Naive thymus-derived CD4-positive, alpha-beta T cell (primary cell): ENCODE measurements around the gene SLC22A23. TPM values are rescaled to one million over a fixed set of nuclear protein-coding genes. Genes with fewer than 3 reads are reported as not detected.

Source experiments
- ATAC-seq: fragments of 150-1000 bp; cut with Tn5 transposase; 2 replicates; pipeline ENCODE4 v1.10.0; 2021; ENCODE audit warnings: mild to moderate bottlenecking, moderate library complexity
- CTCF ChIA-PET: fragments of 350-600 bp; sonication (Branson Sonifier 250); formaldehyde crosslinking; loops from one replicate; lab custom pipeline; 2021; ENCODE audit warnings: antibody characterized with exemption; lab: Charles Lee
- POLR2A ChIA-PET: fragments of 350-600 bp; sonication (Branson Sonifier 250); formaldehyde crosslinking; loops from one replicate; lab custom pipeline; 2021; ENCODE audit warnings: antibody characterized with exemption, inconsistent platforms; lab: Charles Lee
- DNase-seq, 9 donors: peaks; one replicate each; pipeline versions ENCODE4 v3.0.0 to v3.0.0-alpha.2; 2020 to 2022; ENCODE audit warnings: mixed read lengths in 1 of 9
- H3K27ac ChIP-seq: one replicate; pipeline ENCODE4 v1.7.0; 2013; ENCODE audit warnings: mild to moderate bottlenecking, low read depth, low read length, moderate library complexity
- H3K27me3 ChIP-seq, 2 donors: one replicate each; pipeline ENCODE4 v1.7.0; 2013; ENCODE audit warnings: low read length in 2 of 2, mild to moderate bottlenecking in 2 of 2, moderate library complexity in 2 of 2; ENCODE audit not compliant: control insufficient read depth in 2 of 2, insufficient read depth in 2 of 2
- H3K36me3 ChIP-seq, 3 experiments: 1 replicate in 2 of 3; 2 replicates in 1 of 3; pipeline ENCODE4 v1.7.0; 2013; ENCODE audit warnings: low read length in 3 of 3, mild to moderate bottlenecking in 3 of 3, moderate library complexity in 1 of 3; ENCODE audit not compliant: insufficient read depth in 3 of 3, control insufficient read depth in 2 of 3
- H3K4me1 ChIP-seq, 2 donors: one replicate each; pipeline ENCODE4 v1.7.0; 2013; ENCODE audit warnings: low read length in 2 of 2, mild to moderate bottlenecking in 2 of 2, moderate library complexity in 1 of 2; ENCODE audit not compliant: control insufficient read depth in 2 of 2, insufficient read depth in 2 of 2
- H3K4me3 ChIP-seq: 2 replicates; pipeline ENCODE4 v1.7.0; 2013; ENCODE audit warnings: mild to moderate bottlenecking, low read length
- H3K9me3 ChIP-seq, 3 experiments: 1 replicate in 2 of 3; 2 replicates in 1 of 3; pipeline ENCODE4 v1.7.0; 2013; ENCODE audit warnings: low read length in 3 of 3; ENCODE audit not compliant: control insufficient read depth in 2 of 3
- H3K27ac Mint-ChIP-seq, 9 donors: one replicate each; pipeline ENCODE4 v1.8.0; 2020 to 2022; ENCODE audit warnings: mixed read lengths in 9 of 9, mild to moderate bottlenecking in 8 of 9, moderate library complexity in 5 of 9, inconsistent platforms in 2 of 9
- H3K27me3 Mint-ChIP-seq, 5 donors: one replicate each; pipeline ENCODE4 v1.8.0; 2021 to 2022; ENCODE audit warnings: mixed read lengths in 5 of 5, mild to moderate bottlenecking in 1 of 5
- H3K36me3 Mint-ChIP-seq, 5 donors: one replicate each; pipeline ENCODE4 v1.8.0; 2020 to 2022; ENCODE audit warnings: mixed read lengths in 5 of 5, mild to moderate bottlenecking in 3 of 5, inconsistent platforms in 1 of 5
- H3K4me1 Mint-ChIP-seq, 7 donors: one replicate each; pipeline ENCODE4 v1.8.0; 2020 to 2022; ENCODE audit warnings: mixed read lengths in 7 of 7, mild to moderate bottlenecking in 3 of 7, inconsistent platforms in 1 of 7
- H3K4me3 Mint-ChIP-seq, 10 donors: one replicate each; pipeline ENCODE4 v1.8.0; 2020 to 2022; ENCODE audit warnings: mild to moderate bottlenecking in 10 of 10, mixed read lengths in 10 of 10, moderate library complexity in 6 of 10, inconsistent platforms in 2 of 10
- H3K9me3 Mint-ChIP-seq, 11 donors: one replicate each; pipeline ENCODE4 v1.8.0; 2020 to 2022; ENCODE audit warnings: mixed read lengths in 11 of 11, mild to moderate bottlenecking in 4 of 11, inconsistent platforms in 1 of 11, moderate library complexity in 1 of 11
- intact Hi-C, 2 donors: fragments of 100-400 bp; cut with micrococcal nuclease; formaldehyde crosslinking; loops; one replicate each; pipeline ENCODE4 v1.15.1; 2023
- polyA plus RNA-seq, 2 donors: library from polyadenylated mRNA; unstranded; fragments of 300-500 nt; fragmentation: Illumina TruSeq; gene quantifications; one replicate each; pipeline ENCODE4 v1.2.3, GENCODE V29; 2021
- total RNA-seq, 6 experiments: library from RNA in 5 of 6; stranded (reverse) in 5 of 6; gene quantifications; 1 replicate in 5 of 6; 2 replicates in 1 of 6; pipeline ENCODE4 v1.2.3 and lab custom pipeline; 2021 to 2026

Gene SLC22A23
- total and polyA plus RNA-seq, 7 experiments from 2014 or later: 1.1 to 23.8 (median 13.6) TPM

DNA sequence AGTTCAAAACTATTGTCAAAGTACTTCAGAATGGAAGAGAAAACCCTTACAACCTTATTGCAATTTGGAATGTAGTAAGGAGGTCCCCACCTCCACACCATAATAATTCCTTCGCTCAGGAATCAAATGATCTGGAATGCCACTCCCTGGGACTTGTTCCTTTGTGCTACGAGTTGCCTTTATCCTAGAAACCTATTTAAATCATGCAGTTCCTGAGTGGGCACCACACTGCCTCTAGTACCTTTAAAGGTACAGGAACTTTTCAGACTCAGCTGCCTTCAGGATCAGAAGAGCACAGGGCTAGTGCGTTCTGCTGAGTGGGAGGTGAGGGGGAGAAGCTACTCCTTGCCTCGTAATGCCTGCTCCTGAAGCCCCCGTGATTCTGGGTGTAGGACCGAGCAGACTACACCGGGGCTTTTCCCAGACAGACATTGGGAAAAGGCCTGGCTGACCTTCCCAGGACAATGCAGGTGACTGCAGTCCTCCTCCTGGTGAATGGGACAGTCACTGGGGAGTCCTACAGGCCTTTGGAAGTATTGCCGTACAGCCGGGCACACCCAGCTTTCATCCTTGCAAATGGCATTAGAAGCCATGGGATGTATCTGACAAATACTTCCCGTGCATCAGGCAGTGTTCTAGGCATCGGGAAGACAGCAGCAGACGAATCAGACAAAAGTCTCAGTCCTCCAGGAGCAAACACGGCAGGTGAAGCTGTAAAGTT lies 217.6 kb downstream of the SLC22A23 start:
- no peak overlapping the region for H3K27ac Mint-ChIP-seq

DNA sequence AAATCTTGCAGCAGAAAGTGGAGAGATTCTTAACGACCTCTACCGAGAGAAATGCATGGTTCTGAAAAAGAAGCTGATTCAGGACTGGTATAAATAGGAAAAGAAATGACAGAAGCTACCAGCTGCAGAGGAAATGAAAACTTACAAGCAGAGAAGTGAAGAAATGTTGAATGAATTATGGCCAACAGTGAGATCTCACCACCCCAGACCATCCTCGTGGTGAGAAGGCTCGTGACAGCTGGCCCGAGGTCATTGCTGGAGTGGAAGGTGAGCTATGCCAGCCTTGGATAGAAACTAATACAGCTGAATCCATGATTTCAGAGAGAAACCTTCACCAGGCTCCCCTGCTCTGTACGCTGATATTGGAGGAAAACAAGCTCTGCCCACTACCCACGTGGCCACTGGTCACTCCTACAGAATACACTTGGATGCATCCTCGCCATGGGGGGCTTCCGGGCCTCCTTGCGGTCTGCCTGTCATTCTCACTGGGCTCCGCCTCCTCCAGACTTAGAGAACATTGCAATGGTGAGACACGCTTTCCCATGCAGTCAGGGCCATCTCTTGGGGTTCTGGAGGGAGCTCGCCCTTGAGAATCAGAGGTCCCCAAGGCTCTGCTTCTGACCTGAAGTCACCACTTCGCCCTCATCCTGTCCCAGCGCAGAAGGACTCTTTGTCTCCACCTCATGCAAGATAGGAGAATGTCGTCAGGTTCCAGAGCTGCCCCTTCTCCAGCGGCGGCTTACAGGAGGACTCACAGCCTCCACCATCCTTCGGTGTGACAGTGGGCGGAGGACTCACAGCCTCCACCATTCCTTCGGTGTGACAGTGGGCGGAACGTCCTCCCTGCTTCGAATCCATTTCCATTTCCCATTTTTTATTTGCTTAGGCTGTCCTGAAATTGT lies 218.8 kb downstream of the SLC22A23 start:
- CTCF ChIA-PET: no interaction called here
- H3K9me3 ChIP-seq: no peaks in the 10 kb centered on the region
- POLR2A ChIA-PET: no interaction called here

More for the DNA sequence above, 217.6 kb downstream of the SLC22A23 start:
- POLR2A ChIA-PET: no interaction called here
- intact Hi-C loops: no loop called here
- Mint-ChIP-seq H3K4me3 (no peak overlapping the region), H3K36me3 (no peaks in the 10 kb centered on the region), H3K27me3 (peaks cover 36 to 73% (median 54%) of the 10 kb centered on the region in 5 donors), H3K4me1 (peaks cover 0 to 4% (median 0%) of the 10 kb centered on the region in 7 donors), H3K9me3 (peaks cover 0 to under 1% (median 0%) of the 10 kb centered on the region in 11 donors)
- Histone ChIP-seq H3K9me3 (no peaks in the 10 kb centered on the region), H3K4me1 (no peaks in the 10 kb centered on the region), H3K27me3 (peaks cover 0 to 5% of the 10 kb centered on the region in 2 donors), H3K36me3 (no peaks in the 10 kb centered on the region), H3K4me3 (no peak overlapping the region), H3K27ac (no peak overlapping the region)
- ATAC-seq (no peak), DNase-seq (no peak)
- CTCF ChIA-PET: no interaction called here

DNA sequence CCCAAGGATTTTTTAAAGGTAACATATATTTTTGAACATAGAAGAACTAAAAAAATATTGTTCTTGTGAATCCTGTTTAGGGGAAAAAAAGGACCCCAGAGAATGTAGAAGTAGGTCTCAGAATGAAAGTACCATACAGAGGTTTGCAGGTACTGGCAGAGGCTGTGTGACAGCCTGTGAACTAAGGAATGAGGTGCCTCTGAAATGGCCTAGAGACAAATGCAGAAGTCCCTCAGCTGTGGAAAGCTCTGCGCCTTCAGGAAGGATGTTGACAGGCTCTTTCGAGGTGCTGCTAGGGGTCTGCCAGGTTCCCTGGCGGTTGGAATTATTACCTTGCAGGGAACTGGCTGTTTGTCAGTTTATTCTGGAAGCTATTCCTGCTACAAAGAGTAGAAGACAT lies 220.8 kb downstream of the SLC22A23 start:
- Histone ChIP-seq H3K9me3 (no peaks in the 10 kb centered on the region), H3K27me3 (peaks cover 8 to 19% of the 10 kb centered on the region in 2 donors), H3K4me3 (no peak overlapping the region), H3K27ac (no peak overlapping the region), H3K4me1 (peaks cover under 1 to 11% of the 10 kb centered on the region in 2 donors), H3K36me3 (no peaks in the 10 kb centered on the region)
- peaks cover 0 to under 1% (median 0%) of the 10 kb centered on the region in 11 donors for H3K9me3 Mint-ChIP-seq
- POLR2A ChIA-PET: no interaction called here
- DNase-seq: no peak
- H3K27me3 Mint-ChIP-seq: peaks cover 55 to 86% (median 76%) of the 10 kb centered on the region in 5 donors
- no peak overlapping the region for H3K4me3 Mint-ChIP-seq
- intact Hi-C loops: no loop called here
- CTCF ChIA-PET: no interaction called here
- no peak overlapping the region for H3K27ac Mint-ChIP-seq
- peaks cover 6 to 21% (median 15%) of the 10 kb centered on the region in 7 donors for H3K4me1 Mint-ChIP-seq
- no peak for ATAC-seq
- no peaks in the 10 kb centered on the region for H3K36me3 Mint-ChIP-seq

More for the DNA sequence above, 218.8 kb downstream of the SLC22A23 start:
- intact Hi-C loops: no loop called here
- Histone ChIP-seq H3K27me3 (peaks cover 0 to 9% of the 10 kb centered on the region in 2 donors), H3K4me3 (no peak overlapping the region), H3K36me3 (no peaks in the 10 kb centered on the region), H3K4me1 (no peaks in the 10 kb centered on the region), H3K27ac (no peak overlapping the region)
- ATAC-seq (no peak), DNase-seq (no peak)
- no peaks in the 10 kb centered on the region for H3K36me3 Mint-ChIP-seq
- H3K27ac Mint-ChIP-seq: no peak overlapping the region
- no peaks in the 10 kb centered on the region for H3K9me3 Mint-ChIP-seq
- peaks cover 41 to 75% (median 62%) of the 10 kb centered on the region in 5 donors for H3K27me3 Mint-ChIP-seq
- H3K4me3 Mint-ChIP-seq: no peak overlapping the region
- peaks cover 0 to 4% (median 0%) of the 10 kb centered on the region in 7 donors for H3K4me1 Mint-ChIP-seq

- no peak overlapping the region for H3K4me3 Mint-ChIP-seq
- peaks cover 60 to 88% (median 81%) of the 10 kb centered on the region in 5 donors for H3K27me3 Mint-ChIP-seq
- POLR2A ChIA-PET: no interaction called here
- H3K36me3 Mint-ChIP-seq: no peaks in the 10 kb centered on the region
- peaks cover 0 to 3% (median 0%) of the 10 kb centered on the region in 11 donors for H3K9me3 Mint-ChIP-seq
- no peak for DNase-seq
- Histone ChIP-seq H3K36me3 (no peaks in the 10 kb centered on the region), H3K9me3 (no peaks in the 10 kb centered on the region), H3K4me1 (peaks cover 4 to 12% of the 10 kb centered on the region in 2 donors), H3K27me3 (peaks cover 13 to 24% of the 10 kb centered on the region in 2 donors), H3K27ac (no peak overlapping the region), H3K4me3 (no peak overlapping the region)
- CTCF ChIA-PET: no interaction called here
- intact Hi-C loops: no loop called here
- peaks cover 7 to 26% (median 20%) of the 10 kb centered on the region in 7 donors for H3K4me1 Mint-ChIP-seq
- no peak for ATAC-seq
- H3K27ac Mint-ChIP-seq: no peak overlapping the region
Observed at GRCh38 chr6:3235486-3235885, 221.4 kb downstream of the SLC22A23 start.

DNA sequence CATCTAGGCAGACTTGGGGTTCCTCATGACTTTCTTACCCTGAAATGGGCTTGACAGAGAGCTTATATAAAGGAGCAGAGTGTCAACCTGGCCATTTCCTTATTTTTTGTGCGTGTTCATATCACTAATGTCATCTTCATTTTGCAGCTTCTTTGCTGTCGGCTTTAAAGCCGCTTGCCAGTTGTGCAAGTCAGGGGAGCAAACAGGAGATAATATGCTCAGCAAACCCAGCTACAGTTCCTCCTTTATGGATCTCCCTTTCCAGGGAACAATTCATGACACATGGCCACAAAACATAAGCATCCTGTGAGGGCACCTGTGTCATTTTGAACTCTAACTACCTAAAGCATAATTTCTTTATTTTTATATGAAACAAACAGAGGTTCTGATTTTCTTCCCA lies 222.9 kb downstream of the SLC22A23 start:
- Mint-ChIP-seq H3K4me3 (no peak overlapping the region), H3K9me3 (peaks cover 0 to 3% (median 0%) of the 10 kb centered on the region in 11 donors), H3K36me3 (no peaks in the 10 kb centered on the region), H3K4me1 (peaks cover 17 to 42% (median 35%) of the 10 kb centered on the region in 7 donors), H3K27me3 (peaks cover 69 to 95% (median 87%) of the 10 kb centered on the region in 5 donors), H3K27ac (no peak overlapping the region)
- intact Hi-C loops: loop anchor here in 1 of 2 donors (5.0 kb wide), 1 partner anchor 92 kb away; no protein-coding TSS in a partner anchor
- H3K27me3 ChIP-seq: peaks cover 26 to 40% of the 10 kb centered on the region in 2 donors
- ChIA-PET POLR2A (interaction anchor here (0.9 kb wide), 1 partner anchor 467 kb away, joined by 3 read pairs; no protein-coding TSS in a partner anchor), CTCF (interaction anchor here (0.7 kb wide), 1 partner anchor 18 kb away, joined by 3 read pairs; no protein-coding TSS in a partner anchor)
- no peak for DNase-seq
- no peak for ATAC-seq
- H3K9me3 ChIP-seq: no peaks in the 10 kb centered on the region
- no peaks in the 10 kb centered on the region for H3K36me3 ChIP-seq
- H3K27ac ChIP-seq: no peak overlapping the region
- no peak overlapping the region for H3K4me3 ChIP-seq
- H3K4me1 ChIP-seq: peaks cover 19 to 26% of the 10 kb centered on the region in 2 donors

DNA sequence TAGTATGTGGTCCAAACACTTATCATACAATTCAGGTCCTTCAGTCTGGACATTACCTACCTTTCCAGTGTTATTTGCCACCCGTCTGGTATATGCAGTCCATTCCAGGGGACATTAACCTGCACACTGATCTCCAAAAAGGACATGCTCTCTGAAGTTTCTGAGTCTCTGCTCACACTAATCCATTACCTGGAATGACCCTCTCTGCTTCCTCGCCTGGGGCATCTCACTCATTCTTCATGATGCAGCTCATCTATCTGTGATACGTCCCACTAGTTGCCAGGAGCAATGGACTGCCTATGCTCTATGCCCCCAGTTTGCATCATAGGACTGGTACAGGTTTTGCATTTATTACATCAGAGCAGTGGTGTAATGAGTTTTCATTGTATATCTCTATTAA lies 223.5 kb downstream of the SLC22A23 start:
- POLR2A ChIA-PET: interaction anchor here (0.9 kb wide), 1 partner anchor 467 kb away, joined by 3 read pairs; no protein-coding TSS in a partner anchor
- H3K4me3 Mint-ChIP-seq: no peak overlapping the region
- peaks cover 74 to 94% (median 88%) of the 10 kb centered on the region in 5 donors for H3K27me3 Mint-ChIP-seq
- H3K4me3 ChIP-seq: no peak overlapping the region
- CTCF ChIA-PET: interaction anchor here (0.7 kb wide), 1 partner anchor 19 kb away, joined by 3 read pairs; no protein-coding TSS in a partner anchor
- H3K27ac ChIP-seq: no peak overlapping the region
- ATAC-seq (no peak), DNase-seq (no peak)
- peaks cover 21 to 28% of the 10 kb centered on the region in 2 donors for H3K4me1 ChIP-seq
- intact Hi-C loops: loop anchor here in 1 of 2 donors (5.0 kb wide), 1 partner anchor 91 kb away; no protein-coding TSS in a partner anchor
- no peaks in the 10 kb centered on the region for H3K36me3 ChIP-seq
- H3K27me3 ChIP-seq: peaks cover 26 to 40% of the 10 kb centered on the region in 2 donors
- H3K36me3 Mint-ChIP-seq: no peaks in the 10 kb centered on the region
- H3K27ac Mint-ChIP-seq: no peak overlapping the region
- no peaks in the 10 kb centered on the region for H3K9me3 ChIP-seq
- peaks cover 0 to 6% (median 0%) of the 10 kb centered on the region in 11 donors for H3K9me3 Mint-ChIP-seq
- H3K4me1 Mint-ChIP-seq: peaks cover 22 to 47% (median 39%) of the 10 kb centered on the region in 7 donors
